ENCODE measurements around the gene ENPP1. TPM values are rescaled to one million over a fixed set of nuclear protein-coding genes. Genes with fewer than 3 reads are reported as not detected.

Gene ENPP1
- total and polyA plus RNA-seq, 2 donors (not counting 3 experiments of a cell fraction or from before 2014, with no cell fraction given): 0.36 to 1.4 TPM

DNA sequence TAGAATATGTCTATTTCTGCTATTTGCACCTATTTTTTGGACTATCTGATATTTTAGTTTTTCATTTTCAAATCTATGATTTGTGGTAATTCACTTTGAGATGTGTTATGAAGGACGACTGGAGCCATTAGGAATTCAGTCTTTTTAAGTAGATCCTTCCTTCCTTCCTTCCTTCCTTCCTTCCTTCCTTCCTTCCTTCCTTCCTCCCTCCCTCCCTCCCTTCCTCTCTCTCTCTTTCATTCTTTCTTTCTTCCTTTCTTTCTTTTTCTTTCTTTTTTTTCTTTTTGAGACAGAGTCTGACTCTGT is 46.1 kb upstream of the ENPP1 start:
- Histone ChIP-seq H3K36me3 (ENCODE audit: control insufficient read depth in 2 of 2, extremely low read depth in 1 of 2, insufficient read depth in 2 of 2, low read length in 2 of 2) (no peaks in the 10 kb centered on the region), H3K4me2 (ENCODE audit: insufficient read depth, low read length) (no peak overlapping the region), H3K4me3 (replicated peaks in 1 of 3; ENCODE audit: insufficient read depth in 1 of 3, low read depth in 1 of 3, low read length in 3 of 3) (no peak overlapping the region), H3K79me2 (ENCODE audit: control insufficient read depth, insufficient read depth, low read length) (no peaks in the 10 kb centered on the region), H2AFZ (ENCODE audit: low read depth, low read length) (no peak overlapping the region), H3K9me1 (replicated peaks; ENCODE audit: control insufficient read depth, extremely low read depth, insufficient read depth, low read length) (no peaks in the 10 kb centered on the region), H3K9me3 (replicated peaks; ENCODE audit: control insufficient read depth, insufficient read depth, low read length) (no peaks in the 10 kb centered on the region), H3K4me1 (ENCODE audit: control insufficient read depth, extremely low read depth, insufficient read depth, low read length) (no peaks in the 10 kb centered on the region), H3K9ac (replicated peaks; ENCODE audit: extremely low read depth, insufficient read depth, low read length) (no peak overlapping the region), H3K27ac (ENCODE audit: insufficient read depth, low read depth, low read length) (no peak overlapping the region), H3K27me3 (ENCODE audit: control insufficient read depth in 2 of 2, insufficient read depth in 2 of 2, low read length in 2 of 2) (peaks cover 3 to 4% of the 10 kb centered on the region in 2 experiments), H4K20me1 (replicated peaks; ENCODE audit: control insufficient read depth, extremely low read depth, insufficient read depth, low read length) (no peaks in the 10 kb centered on the region)
- dilution Hi-C loops (cut with MboI; ENCODE audit: extremely low pct_ligation_motif_present, low sequenced_read_pairs) (no loop called here), intact Hi-C loops (cut with micrococcal nuclease) (no loop called here)
- no peak for FAIRE-seq
- CTCF ChIA-PET: no interaction called here
- POLR2A ChIA-PET: no interaction called here
- DNase-seq (ENCODE audit: low read depth, low spot score): no peak
- BruUV-seq (replicated peaks): no TSS peak
- TF ChIP-seq JUN (IDR thresholded peaks at IDR 0.05; ENCODE audit: borderline replicate concordance, insufficient read depth, insufficient read length, low read depth) (no peak), POLR2AphosphoS5 (IDR thresholded peaks at IDR 0.05; ENCODE audit: insufficient read depth, low read depth, low read length) (no peak), POLR2A (IDR thresholded peaks at IDR 0.05; ENCODE audit: low read depth, low read length) (no peak), GATA2 (IDR thresholded peaks at IDR 0.05; ENCODE audit: insufficient read depth, insufficient read length, low read depth, low read length) (no peak), MYC (IDR thresholded peaks at IDR 0.05; ENCODE audit: low read depth, low read length) (no peak), FOS (IDR thresholded peaks at IDR 0.05; ENCODE audit: borderline replicate concordance, insufficient read depth, low read length) (no peak), EZH2 (IDR thresholded peaks at IDR 0.05; ENCODE audit: borderline replicate concordance, low read depth, low read length, severe bottlenecking) (no peak)
- TF ChIP-seq, protein P1, sequence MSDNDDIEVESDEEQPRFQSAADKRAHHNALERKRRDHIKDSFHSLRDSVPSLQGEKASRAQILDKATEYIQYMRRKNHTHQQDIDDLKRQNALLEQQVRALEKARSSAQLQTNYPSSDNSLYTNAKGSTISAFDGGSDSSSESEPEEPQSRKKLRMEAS (IDR thresholded peaks at IDR 0.05; ENCODE audit: insufficient read depth, insufficient read length): no peak
- TF ChIP-seq, protein P2, sequence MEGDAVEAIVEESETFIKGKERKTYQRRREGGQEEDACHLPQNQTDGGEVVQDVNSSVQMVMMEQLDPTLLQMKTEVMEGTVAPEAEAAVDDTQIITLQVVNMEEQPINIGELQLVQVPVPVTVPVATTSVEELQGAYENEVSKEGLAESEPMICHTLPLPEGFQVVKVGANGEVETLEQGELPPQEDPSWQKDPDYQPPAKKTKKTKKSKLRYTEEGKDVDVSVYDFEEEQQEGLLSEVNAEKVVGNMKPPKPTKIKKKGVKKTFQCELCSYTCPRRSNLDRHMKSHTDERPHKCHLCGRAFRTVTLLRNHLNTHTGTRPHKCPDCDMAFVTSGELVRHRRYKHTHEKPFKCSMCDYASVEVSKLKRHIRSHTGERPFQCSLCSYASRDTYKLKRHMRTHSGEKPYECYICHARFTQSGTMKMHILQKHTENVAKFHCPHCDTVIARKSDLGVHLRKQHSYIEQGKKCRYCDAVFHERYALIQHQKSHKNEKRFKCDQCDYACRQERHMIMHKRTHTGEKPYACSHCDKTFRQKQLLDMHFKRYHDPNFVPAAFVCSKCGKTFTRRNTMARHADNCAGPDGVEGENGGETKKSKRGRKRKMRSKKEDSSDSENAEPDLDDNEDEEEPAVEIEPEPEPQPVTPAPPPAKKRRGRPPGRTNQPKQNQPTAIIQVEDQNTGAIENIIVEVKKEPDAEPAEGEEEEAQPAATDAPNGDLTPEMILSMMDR (IDR thresholded peaks at IDR 0.05; ENCODE audit: extremely low read depth in 1 of 2, insufficient read depth in 1 of 2, low read depth in 1 of 2, low read length in 2 of 2): no peak
